AG04450 (cell line): ENCODE results near the gene HMMR. TPM values are rescaled to one million over a fixed set of nuclear protein-coding genes. Genes with fewer than 3 reads are reported as not detected.

Experiments
- CTCF ChIA-PET: fragments of 300-600, 350-600 bp; formaldehyde crosslinking; extraction: SDS; loops from one replicate; lab custom pipeline; 2022; ENCODE audit warnings: antibody characterized with exemption, inconsistent platforms; lab: Charles Lee
- POLR2A ChIA-PET: fragments of 350-600 bp; formaldehyde crosslinking; extraction: SDS; loops from one replicate; lab custom pipeline; 2021; ENCODE audit warnings: antibody characterized with exemption, inconsistent platforms; lab: Yijun Ruan, JAX
- DNase-seq: peaks from one replicate; pipeline ENCODE4 v3.0.0-alpha.2; 2011; ENCODE audit warnings: low read depth, low spot score
- H3K27ac ChIP-seq: one replicate; pipeline ENCODE4 v1.5.1; 2012; ENCODE audit warnings: low read depth, low read length, control low read depth
- H3K27me3 ChIP-seq: one replicate; pipeline ENCODE4 v1.6.0; 2012; ENCODE audit warnings: low read length; ENCODE audit not compliant: control insufficient read depth, insufficient read depth
- H3K4me3 ChIP-seq: 2 replicates; pipeline ENCODE4 v1.5.1; 2011; ENCODE audit warnings: mild to moderate bottlenecking, low read depth, low read length, control low read depth
- H3K9me3 ChIP-seq: 2 replicates; pipeline ENCODE4 v1.5.1; 2012; ENCODE audit warnings: low read length; ENCODE audit not compliant: control insufficient read depth, insufficient read depth
- CTCF ChIP-seq: IDR thresholded peaks from 2 replicates; pipeline ENCODE4 v1.5.1; 2011; ENCODE audit warnings: low read depth, low read length, control low read depth, inconsistent platforms
- polyA plus RNA-seq: library from polyadenylated mRNA; depleted of rRNA; stranded (reverse); fragments of >200 nt; gene quantifications from 2 replicates; pipeline ENCODE4 v1.2.3, GENCODE V29; 2011

HMMR gene
- polyA plus RNA-seq, 1 experiment = 12.5 TPM

- no peaks in the 10 kb centered on the region for H3K27me3 ChIP-seq
- no peak overlapping the region for H3K27ac ChIP-seq
- H3K4me3 ChIP-seq = no peak overlapping the region
- POLR2A ChIA-PET = no interaction called here
- CTCF ChIA-PET = no interaction called here
- H3K9me3 ChIP-seq = no peaks in the 10 kb centered on the region
- no peak for TF ChIP-seq CTCF
- no peak for DNase-seq
Observed at GRCh38 chr5:163456029-163456589, 4.3 kb upstream of the HMMR start.

GRCh38 chr5:163456840-163457239 lies 3.6 kb upstream of the HMMR start:
- Histone ChIP-seq H3K4me3 (no peak overlapping the region), H3K27ac (no peak overlapping the region), H3K27me3 (no peaks in the 10 kb centered on the region), H3K9me3 (no peaks in the 10 kb centered on the region)
- no peak for TF ChIP-seq CTCF
- no peak for DNase-seq
- ChIA-PET POLR2A (no interaction called here), CTCF (no interaction called here)

GRCh38 chr5:163458778-163459385 lies 1.6 kb upstream of the HMMR start:
- CTCF ChIA-PET = interaction anchor here (1.0 to 3.1 kb wide), 3 partner anchors 14 to 51 kb away, joined by 3 to 16 read pairs (median 3); no protein-coding TSS in a partner anchor
- Histone ChIP-seq H3K27ac (no peak overlapping the region), H3K4me3 (peak overlapping the region; percentile 82), H3K9me3 (no peaks in the 10 kb centered on the region), H3K27me3 (no peaks in the 10 kb centered on the region)
- no peak for DNase-seq
- POLR2A ChIA-PET = interaction anchor here (0.9 to 2.8 kb wide), 3 partner anchors 14 to 45 kb away, joined by 3 to 13 read pairs (median 6); no protein-coding TSS in a partner anchor
- no peak for TF ChIP-seq CTCF

GRCh38 chr5:163459462-163459818 lies 992 bp upstream of the HMMR start:
- Histone ChIP-seq H3K27me3 (no peaks in the 10 kb centered on the region), H3K27ac (peak overlapping the region; percentile 98), H3K4me3 (peak overlapping the region; percentile 82), H3K9me3 (no peaks in the 10 kb centered on the region)
- no peak for TF ChIP-seq CTCF
- ChIA-PET POLR2A (interaction anchor here (0.9 to 3.4 kb wide), 7 partner anchors 10 to 47 kb away, joined by 3 to 20 read pairs (median 4); partner anchors contain the start of genes CCNG1 and MAT2B), CTCF (interaction anchor here (1.0 to 3.1 kb wide), 3 partner anchors 14 to 51 kb away, joined by 3 to 16 read pairs (median 3); no protein-coding TSS in a partner anchor)
- no peak for DNase-seq
